ENCODE measurements around the gene CAPN10. TPM values are rescaled to one million over a fixed set of nuclear protein-coding genes. Genes with fewer than 3 reads are reported as not detected.

Gene CAPN10
- total RNA-seq, 1 donor from 2014 or later: 62.7 TPM

GRCh38 chr2:240586919-240587800, 626 bp downstream of the CAPN10 start:
- Mint-ChIP-seq H3K36me3 (ENCODE audit: low read depth) (peaks cover 3% of the 10 kb centered on the region), H3K9me3 (no peaks in the 10 kb centered on the region), H3K27me3 (ENCODE audit: low read depth) (no peaks in the 10 kb centered on the region), H3K4me3 (peak overlapping the region; percentile 96), H3K27ac (ENCODE audit: unreplicated experiment) (peak overlapping the region; percentile 81), H3K4me1 (peaks cover 42% of the 10 kb centered on the region)
- no peak for DNase-seq (ENCODE audit: low read depth, low spot score)
- TF ChIP-seq CTCF (conservative IDR thresholded peaks at IDR 0.05): peak; percentile 23

GRCh38 chr2:240588006-240588655, 1.6 kb downstream of the CAPN10 start:
- no peak for DNase-seq (ENCODE audit: low read depth, low spot score)
- Mint-ChIP-seq H3K4me3 (peak overlapping the region; percentile 96), H3K4me1 (peaks cover 35% of the 10 kb centered on the region), H3K27ac (ENCODE audit: unreplicated experiment) (peak overlapping the region; percentile 69), H3K9me3 (no peaks in the 10 kb centered on the region), H3K27me3 (ENCODE audit: low read depth) (no peaks in the 10 kb centered on the region), H3K36me3 (ENCODE audit: low read depth) (no peaks in the 10 kb centered on the region)
- no peak for TF ChIP-seq CTCF (conservative IDR thresholded peaks at IDR 0.05)

GRCh38 chr2:240588669-240589068, 2.1 kb downstream of the CAPN10 start:
- Mint-ChIP-seq H3K27ac (ENCODE audit: unreplicated experiment) (no peak overlapping the region), H3K4me3 (peak overlapping the region; percentile 96), H3K4me1 (peaks cover 35% of the 10 kb centered on the region), H3K36me3 (ENCODE audit: low read depth) (no peaks in the 10 kb centered on the region), H3K9me3 (no peaks in the 10 kb centered on the region), H3K27me3 (ENCODE audit: low read depth) (no peaks in the 10 kb centered on the region)
- TF ChIP-seq CTCF (conservative IDR thresholded peaks at IDR 0.05): no peak
- no peak for DNase-seq (ENCODE audit: low read depth, low spot score)

GRCh38 chr2:240589375-240589774, 2.8 kb downstream of the CAPN10 start:
- H3K27ac Mint-ChIP-seq (ENCODE audit: unreplicated experiment): peak overlapping the region; percentile 27
- H3K27me3 Mint-ChIP-seq (ENCODE audit: low read depth): no peaks in the 10 kb centered on the region
- no peak for DNase-seq (ENCODE audit: low read depth, low spot score)
- peaks cover 34% of the 10 kb centered on the region for H3K4me1 Mint-ChIP-seq
- TF ChIP-seq CTCF (conservative IDR thresholded peaks at IDR 0.05): no peak
- no peaks in the 10 kb centered on the region for H3K9me3 Mint-ChIP-seq
- H3K36me3 Mint-ChIP-seq (ENCODE audit: low read depth): no peaks in the 10 kb centered on the region
- no peak overlapping the region for H3K4me3 Mint-ChIP-seq

GRCh38 chr2:240589850-240590525, 3.5 kb downstream of the CAPN10 start:
- H3K4me3 Mint-ChIP-seq: no peak overlapping the region
- H3K36me3 Mint-ChIP-seq (ENCODE audit: low read depth): no peaks in the 10 kb centered on the region
- peaks cover 28% of the 10 kb centered on the region for H3K4me1 Mint-ChIP-seq
- H3K27me3 Mint-ChIP-seq (ENCODE audit: low read depth): no peaks in the 10 kb centered on the region
- no peak for TF ChIP-seq CTCF (conservative IDR thresholded peaks at IDR 0.05)
- H3K9me3 Mint-ChIP-seq: no peaks in the 10 kb centered on the region
- no peak overlapping the region for H3K27ac Mint-ChIP-seq (ENCODE audit: unreplicated experiment)
- DNase-seq (ENCODE audit: low read depth, low spot score): no peak

Data from neural crest cell (in vitro differentiated cells).